DMS114 treated with DMSO at 0.1 percent for 48 hours (cell line): ENCODE measurements around the gene PACS1.
"Not testable (repeated sequence)": the region's sequence is repeated elsewhere in the genome, so short reads cannot be mapped to it uniquely, and the experiment has no call there.

Source experiments
- DNase-seq: peaks from one replicate; lab custom pipeline; 2025; ENCODE audit not compliant: unreplicated experiment; lab: John Stamatoyannopoulos, UW

PACS1 gene

GRCh38 chr11:66106786-66107599 lies 36.9 kb downstream of the PACS1 start:
- no peak for DNase-seq

GRCh38 chr11:66107600-66108510 lies 37.8 kb downstream of the PACS1 start:
- no peak for DNase-seq

- DNase-seq, result no peak
These were observed 39.2 kb downstream of the PACS1 start for GRCh38 chr11:66109294-66109693.

DNA sequence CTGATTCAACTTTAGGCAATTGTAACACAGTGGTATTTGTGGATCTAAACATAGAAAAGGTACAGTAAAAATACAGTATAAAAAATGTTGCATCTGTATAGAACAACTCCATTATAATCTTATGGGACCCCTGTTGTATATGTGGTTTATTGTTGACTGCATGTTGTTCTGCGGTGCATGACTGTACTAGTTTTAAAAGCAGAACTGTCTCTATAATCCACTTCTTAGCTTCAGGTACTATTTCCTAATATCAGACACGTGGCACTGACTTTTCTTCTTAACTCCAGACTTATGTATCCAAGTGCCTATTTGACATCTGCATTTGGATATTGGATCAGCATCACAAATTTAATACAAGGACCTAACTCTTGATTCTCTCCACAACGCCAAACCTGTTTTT lies 41.1 kb downstream of the PACS1 start:
- no peak for DNase-seq

DNA sequence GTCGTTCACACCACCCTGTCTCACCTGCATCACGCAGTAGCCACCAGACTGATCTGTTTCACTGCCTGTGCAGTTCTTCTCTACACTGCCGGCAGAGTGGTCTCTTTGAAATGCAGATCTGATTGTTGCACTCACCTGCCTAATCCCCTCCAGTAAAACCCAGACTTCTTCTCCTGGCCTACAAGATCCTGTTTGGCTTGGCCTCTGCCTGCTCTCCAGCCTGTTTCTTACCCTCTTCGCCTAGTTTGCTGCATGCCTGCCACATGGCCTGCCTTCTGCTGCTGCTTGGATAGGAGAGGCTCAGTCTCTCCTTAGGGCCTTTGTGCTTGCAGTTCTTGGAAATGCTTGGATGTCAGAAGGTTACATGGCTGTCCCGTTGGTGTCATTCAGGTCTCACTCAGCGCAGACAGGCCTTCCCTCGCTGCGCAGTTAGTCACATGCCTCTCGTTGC lies 42.0 kb downstream of the PACS1 start:
- no peak for DNase-seq

GRCh38 chr11:66112601-66113499 lies 42.8 kb downstream of the PACS1 start:
- DNase-seq, result no peak

GRCh38 chr11:66114957-66115356 lies 44.9 kb downstream of the PACS1 start:
- DNase-seq, result not testable (repeated sequence)

GRCh38 chr11:66115638-66116301 lies 45.7 kb downstream of the PACS1 start:
- DNase-seq, result no peak

GRCh38 chr11:66116576-66117361 lies 46.7 kb downstream of the PACS1 start:
- DNase-seq, result no peak

GRCh38 chr11:66118847-66119246 lies 48.8 kb downstream of the PACS1 start:
- DNase-seq, result no peak

DNA sequence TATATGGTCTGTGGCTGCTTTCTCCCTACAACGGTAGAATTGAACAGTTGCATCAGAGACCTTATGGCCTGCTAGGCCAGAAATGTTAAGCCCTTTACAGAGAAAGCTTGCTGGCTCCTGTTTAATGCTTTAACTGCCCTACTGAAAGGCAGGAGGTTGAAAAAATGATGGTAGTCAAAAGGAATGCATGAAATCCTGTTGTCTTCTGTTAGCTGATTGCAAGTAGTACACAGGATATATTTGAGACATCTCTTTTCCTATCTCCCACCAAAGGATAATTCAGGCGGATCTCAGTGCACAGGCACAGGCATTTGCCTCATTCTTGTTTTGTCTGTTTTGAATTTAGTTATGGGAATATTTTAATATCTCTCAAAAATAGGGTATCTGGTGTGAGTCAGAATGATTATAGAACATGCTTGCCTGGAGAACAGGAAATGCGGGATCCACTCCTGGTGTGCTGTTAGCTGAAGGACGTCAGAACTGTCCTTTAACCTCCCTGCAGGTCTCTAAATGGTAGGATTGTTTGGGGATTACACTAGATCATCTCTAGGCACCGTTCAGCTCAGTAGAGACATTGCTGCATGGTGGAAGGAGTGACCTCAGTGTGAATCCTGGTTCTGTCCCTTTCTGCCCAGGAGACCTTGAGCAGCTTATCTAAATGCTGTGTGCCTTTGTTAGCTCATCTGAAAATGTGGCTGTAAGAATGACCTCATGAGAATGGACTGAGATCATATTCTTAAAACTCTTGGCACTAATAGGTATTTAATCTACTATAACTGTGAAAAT lies 49.5 kb downstream of the PACS1 start:
- no peak for DNase-seq

DNA sequence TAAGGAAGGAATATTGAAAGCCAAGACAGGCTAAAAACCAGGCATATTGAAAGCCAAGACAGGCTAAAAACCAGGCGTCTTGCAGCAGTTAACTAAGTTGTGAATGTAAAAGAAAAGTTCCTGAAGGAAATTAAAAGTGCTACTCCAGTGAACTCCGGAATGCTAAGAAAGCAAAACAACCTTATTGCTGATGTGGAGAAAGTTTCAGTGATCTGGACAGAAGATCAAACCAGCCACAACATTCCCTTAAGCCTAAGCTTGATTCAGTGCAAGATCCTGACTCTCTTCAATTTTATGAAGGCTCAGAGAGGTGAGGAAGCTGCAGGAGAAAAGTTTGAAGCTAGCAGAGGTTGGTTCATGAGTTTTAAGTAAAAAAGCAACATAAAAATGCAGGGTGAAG lies 51.4 kb downstream of the PACS1 start:
- no peak for DNase-seq

DNA sequence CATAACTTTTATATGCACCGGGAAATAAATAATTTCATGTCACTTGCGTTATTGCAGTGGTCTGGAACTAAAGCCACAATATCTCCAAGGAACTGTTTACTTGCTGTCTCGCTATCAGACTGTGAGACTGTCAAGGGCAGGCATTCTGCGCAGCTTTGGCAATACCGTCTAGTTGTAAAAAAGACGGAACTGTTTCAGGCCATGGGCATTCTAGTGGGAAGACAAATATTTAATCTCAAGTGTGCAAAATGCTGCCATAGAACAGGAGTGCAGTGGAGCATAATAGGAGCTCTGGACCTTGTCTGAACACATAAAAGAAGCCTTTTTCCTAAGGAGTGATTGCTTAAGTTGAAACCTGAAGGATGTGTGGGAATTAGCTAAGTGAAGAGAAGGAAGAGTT lies 53.8 kb downstream of the PACS1 start:
- DNase-seq, result no peak

GRCh38 chr11:66124564-66124963 lies 54.5 kb downstream of the PACS1 start:
- no peak for DNase-seq

DNA sequence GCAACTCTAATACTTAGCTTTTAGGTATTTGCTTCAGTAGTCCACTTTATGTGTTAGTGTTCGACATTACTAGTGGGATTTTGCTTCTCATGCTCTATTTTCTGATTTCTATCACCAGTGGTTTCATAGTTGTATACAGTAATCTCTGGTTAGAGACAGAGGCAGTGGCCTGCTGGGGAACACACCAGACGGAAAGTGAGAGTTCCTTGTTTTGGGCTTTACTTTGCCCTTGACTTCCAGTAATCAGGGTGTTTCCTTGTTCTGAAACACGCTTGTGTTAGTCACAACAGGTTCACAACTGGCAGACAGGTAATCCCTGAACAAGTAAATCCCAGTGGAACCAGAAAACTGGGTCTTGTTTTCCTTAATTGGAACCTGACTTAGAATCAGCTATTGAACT lies 56.0 kb downstream of the PACS1 start:
- no peak for DNase-seq

DNA sequence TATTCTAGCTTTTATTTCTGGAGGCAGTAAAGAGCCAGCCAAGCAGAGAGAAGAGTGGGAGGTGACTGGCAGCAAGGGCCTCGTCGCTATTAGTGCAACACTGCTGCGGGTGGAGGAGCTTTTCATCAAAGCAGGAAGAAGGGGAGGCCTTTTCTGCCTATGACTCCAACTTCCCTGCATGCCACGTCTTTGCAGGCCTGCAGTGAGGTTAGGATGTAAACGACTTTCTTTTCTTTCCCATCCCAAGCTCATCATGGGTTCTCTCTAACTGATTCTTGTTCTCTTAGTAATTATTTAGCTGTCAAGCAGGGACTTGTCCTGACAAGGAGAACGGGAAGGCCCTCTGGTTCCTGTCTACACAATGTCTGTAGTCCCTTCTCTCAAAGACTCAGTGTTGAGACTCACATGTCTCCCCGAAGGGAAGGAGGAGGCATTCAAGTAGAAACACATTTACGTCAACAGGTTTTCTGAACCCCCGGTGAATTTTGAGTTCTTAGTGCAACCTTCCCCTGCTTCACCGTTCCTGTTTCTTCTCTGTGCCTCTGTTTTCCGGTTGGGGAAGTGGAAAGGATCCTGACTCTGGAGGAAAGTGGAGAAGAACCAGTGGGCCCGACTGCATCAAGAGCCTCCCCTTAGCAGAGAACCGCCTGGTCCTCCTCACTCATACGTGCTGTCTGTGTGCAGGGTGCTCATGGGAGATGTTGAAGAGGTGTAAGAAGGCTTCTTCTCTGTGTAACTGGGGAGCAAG lies 56.9 kb downstream of the PACS1 start:
- no peak for DNase-seq

DNA sequence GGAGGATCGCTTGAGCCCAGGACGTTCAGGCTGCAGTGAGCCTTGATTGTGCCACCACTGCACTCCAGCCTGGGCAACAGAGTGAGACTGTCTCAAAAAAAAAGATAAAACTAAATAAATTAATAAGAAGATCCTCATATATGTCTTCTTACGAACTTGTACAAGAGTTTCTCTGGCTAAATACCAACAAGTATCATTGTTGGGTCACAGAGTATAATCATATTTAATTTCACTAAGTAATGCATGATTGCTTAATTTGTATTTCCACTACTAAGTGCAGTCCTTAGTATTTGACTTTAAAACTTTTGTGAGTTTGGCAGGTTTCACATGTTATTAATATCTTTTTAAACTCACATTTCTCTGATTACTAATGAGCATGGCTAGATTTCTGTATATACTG lies 60.9 kb downstream of the PACS1 start:
- DNase-seq, result no peak

- DNase-seq, result no peak
These were observed 62.0 kb downstream of the PACS1 start for GRCh38 chr11:66131937-66132632.
